ENCODE data around the gene ACSS2.

The ACSS2 gene

DNA sequence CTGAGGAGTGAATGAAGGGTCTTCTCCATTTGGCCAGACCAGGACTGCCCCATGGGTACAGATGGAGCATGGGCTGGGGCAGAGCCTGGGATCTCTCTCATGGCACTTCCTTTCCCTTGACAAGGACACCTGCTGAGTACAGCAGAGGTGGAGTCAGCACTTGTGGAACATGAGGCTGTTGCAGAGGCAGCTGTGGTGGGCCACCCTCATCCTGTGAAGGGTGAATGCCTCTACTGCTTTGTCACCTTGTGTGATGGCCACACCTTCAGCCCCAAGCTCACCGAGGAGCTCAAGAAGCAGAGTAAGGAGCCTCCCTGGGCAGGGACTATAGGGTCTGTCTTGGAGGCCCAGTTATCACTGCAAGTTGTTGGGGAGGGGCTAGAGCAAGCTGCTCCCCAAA, 49.6 kb downstream of the ACSS2 start:
- H3F3A ChIP-seq (ENCODE audit: insufficient read depth, low read length): no peaks in the 10 kb centered on the region
- no peak overlapping the region for H3K27ac ChIP-seq (ENCODE audit: low read length)
- no peaks in the 10 kb centered on the region for H3K36me3 ChIP-seq (replicated peaks; ENCODE audit: insufficient read depth, low read length)

DNA sequence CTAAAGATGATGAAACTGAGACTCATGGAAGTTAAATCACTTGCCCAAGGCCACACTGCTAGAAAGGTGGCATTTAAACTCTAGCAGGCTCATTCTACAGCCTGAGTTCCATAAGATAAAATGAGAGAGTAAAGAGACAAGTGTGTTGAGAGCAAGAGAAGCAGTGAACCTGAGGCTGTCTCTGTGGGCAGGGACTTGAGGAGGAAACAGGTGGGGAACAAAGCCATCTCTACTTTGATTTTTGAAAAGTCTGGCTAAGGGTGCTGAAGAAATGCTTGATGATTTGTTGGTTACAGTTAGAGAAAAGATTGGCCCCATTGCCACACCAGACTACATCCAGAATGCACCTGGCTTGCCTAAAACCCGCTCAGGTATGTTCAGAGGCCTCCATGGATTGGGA, 50.2 kb downstream of the ACSS2 start:
- H3F3A ChIP-seq (ENCODE audit: insufficient read depth, low read length): no peaks in the 10 kb centered on the region
- no peaks in the 10 kb centered on the region for H3K27me3 ChIP-seq (replicated peaks; ENCODE audit: insufficient read depth, low read length)
- 0 out of 2 replicates have a peak, but pooled peaks cover 7% of the 10 kb centered on the region for H3K4me1 ChIP-seq (ENCODE audit: low read length)
- H3K79me2 ChIP-seq (ENCODE audit: low read length): no peaks in the 10 kb centered on the region
- no peak overlapping the region for H3K27ac ChIP-seq (ENCODE audit: low read length)
- TF ChIP-seq, protein P1, sequence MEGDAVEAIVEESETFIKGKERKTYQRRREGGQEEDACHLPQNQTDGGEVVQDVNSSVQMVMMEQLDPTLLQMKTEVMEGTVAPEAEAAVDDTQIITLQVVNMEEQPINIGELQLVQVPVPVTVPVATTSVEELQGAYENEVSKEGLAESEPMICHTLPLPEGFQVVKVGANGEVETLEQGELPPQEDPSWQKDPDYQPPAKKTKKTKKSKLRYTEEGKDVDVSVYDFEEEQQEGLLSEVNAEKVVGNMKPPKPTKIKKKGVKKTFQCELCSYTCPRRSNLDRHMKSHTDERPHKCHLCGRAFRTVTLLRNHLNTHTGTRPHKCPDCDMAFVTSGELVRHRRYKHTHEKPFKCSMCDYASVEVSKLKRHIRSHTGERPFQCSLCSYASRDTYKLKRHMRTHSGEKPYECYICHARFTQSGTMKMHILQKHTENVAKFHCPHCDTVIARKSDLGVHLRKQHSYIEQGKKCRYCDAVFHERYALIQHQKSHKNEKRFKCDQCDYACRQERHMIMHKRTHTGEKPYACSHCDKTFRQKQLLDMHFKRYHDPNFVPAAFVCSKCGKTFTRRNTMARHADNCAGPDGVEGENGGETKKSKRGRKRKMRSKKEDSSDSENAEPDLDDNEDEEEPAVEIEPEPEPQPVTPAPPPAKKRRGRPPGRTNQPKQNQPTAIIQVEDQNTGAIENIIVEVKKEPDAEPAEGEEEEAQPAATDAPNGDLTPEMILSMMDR (IDR thresholded peaks at IDR 0.05; ENCODE audit: low read length): no peak
- no peak for TF ChIP-seq EZH2 (optimal IDR thresholded peaks at IDR 0.05; ENCODE audit: low read depth, low read length)
- TF ChIP-seq EZH2phosphoT487 (IDR thresholded peaks at IDR 0.05; ENCODE audit: low read length): no peak
- H3K9me2 ChIP-seq (replicated peaks; ENCODE audit: insufficient read depth, low read length): no peaks in the 10 kb centered on the region
- H3K9me3 ChIP-seq (replicated peaks; ENCODE audit: insufficient read depth, low read length): no peaks in the 10 kb centered on the region
- no peaks in the 10 kb centered on the region for H4K20me1 ChIP-seq (ENCODE audit: insufficient read depth, low read length)
- H2AFZ ChIP-seq (ENCODE audit: low read length): no peak overlapping the region
- H3K4me3 ChIP-seq (ENCODE audit: low read length): no peak overlapping the region
- H3K4me2 ChIP-seq (ENCODE audit: low read depth, low read length): no peak overlapping the region
- H3K9ac ChIP-seq (ENCODE audit: low read length): no peak overlapping the region
- no peak for DNase-seq
- H3K36me3 ChIP-seq (replicated peaks; ENCODE audit: insufficient read depth, low read length): no peaks in the 10 kb centered on the region

More for the DNA sequence above, 49.6 kb downstream of the ACSS2 start:
- DNase-seq: no peak
- no peaks in the 10 kb centered on the region for H3K79me2 ChIP-seq (ENCODE audit: low read length)
- H3K4me1 ChIP-seq (ENCODE audit: low read length): 0 out of 2 replicates have a peak, but pooled peaks cover 7% of the 10 kb centered on the region
- H3K27me3 ChIP-seq (replicated peaks; ENCODE audit: insufficient read depth, low read length): no peaks in the 10 kb centered on the region
- no peak overlapping the region for H3K4me2 ChIP-seq (ENCODE audit: low read depth, low read length)
- H2AFZ ChIP-seq (ENCODE audit: low read length): no peak overlapping the region
- no peak overlapping the region for H3K9ac ChIP-seq (ENCODE audit: low read length)
- no peaks in the 10 kb centered on the region for H3K9me2 ChIP-seq (replicated peaks; ENCODE audit: insufficient read depth, low read length)
- no peaks in the 10 kb centered on the region for H3K9me3 ChIP-seq (replicated peaks; ENCODE audit: insufficient read depth, low read length)
- H3K4me3 ChIP-seq (ENCODE audit: low read length): no peak overlapping the region
- no peaks in the 10 kb centered on the region for H4K20me1 ChIP-seq (ENCODE audit: insufficient read depth, low read length)
- no peak for TF ChIP-seq EZH2phosphoT487 (IDR thresholded peaks at IDR 0.05; ENCODE audit: low read length)
- TF ChIP-seq, protein P1 (IDR thresholded peaks at IDR 0.05; ENCODE audit: low read length): no peak
- no peak for TF ChIP-seq EZH2 (optimal IDR thresholded peaks at IDR 0.05; ENCODE audit: low read depth, low read length)

DNA sequence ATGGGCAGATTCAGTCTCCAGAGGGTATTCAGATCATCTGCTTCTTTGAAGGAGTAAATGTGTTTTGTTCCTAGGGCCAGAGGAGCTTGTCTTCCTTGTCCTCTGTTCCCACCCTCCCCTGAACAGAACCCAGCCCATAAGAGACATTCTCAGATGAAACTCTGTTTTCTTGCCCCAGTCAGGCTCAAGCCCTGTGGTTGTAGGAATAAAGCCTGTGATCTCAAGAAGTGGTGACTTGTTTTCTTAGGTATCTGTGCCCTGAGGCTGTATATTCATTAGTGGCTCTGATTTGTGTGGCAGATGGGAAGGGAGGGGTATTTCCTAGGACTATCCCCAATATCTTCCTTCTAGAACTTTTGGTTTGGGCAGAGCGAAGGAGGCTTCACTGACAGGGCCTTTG, 51.3 kb downstream of the ACSS2 start:
- Histone ChIP-seq H3K79me2 (ENCODE audit: low read length) (no peaks in the 10 kb centered on the region), H3K9me2 (replicated peaks; ENCODE audit: insufficient read depth, low read length) (no peaks in the 10 kb centered on the region), H2AFZ (ENCODE audit: low read length) (no peak overlapping the region), H3K27me3 (replicated peaks; ENCODE audit: insufficient read depth, low read length) (no peaks in the 10 kb centered on the region), H3K27ac (ENCODE audit: low read length) (no peak overlapping the region), H3K9me3 (replicated peaks; ENCODE audit: insufficient read depth, low read length) (no peaks in the 10 kb centered on the region), H3K9ac (ENCODE audit: low read length) (no peak overlapping the region), H3K4me2 (ENCODE audit: low read depth, low read length) (no peak overlapping the region), H3F3A (ENCODE audit: insufficient read depth, low read length) (no peaks in the 10 kb centered on the region), H3K4me3 (ENCODE audit: low read length) (no peak overlapping the region), H3K36me3 (replicated peaks; ENCODE audit: insufficient read depth, low read length) (no peaks in the 10 kb centered on the region), H3K4me1 (ENCODE audit: low read length) (0 out of 2 replicates have a peak, but pooled peaks cover 7% of the 10 kb centered on the region), H4K20me1 (ENCODE audit: insufficient read depth, low read length) (no peaks in the 10 kb centered on the region)
- TF ChIP-seq EZH2phosphoT487 (IDR thresholded peaks at IDR 0.05; ENCODE audit: low read length) (no peak), EZH2 (optimal IDR thresholded peaks at IDR 0.05; ENCODE audit: low read depth, low read length) (no peak)
- TF ChIP-seq, protein P1 (IDR thresholded peaks at IDR 0.05; ENCODE audit: low read length): no peak
- DNase-seq: no peak
